GM23248 (cell line): ENCODE data around the gene ARID3B. TPM values are rescaled to one million over a fixed set of nuclear protein-coding genes. Genes with fewer than 3 reads are reported as not detected.

Experiments used
- DNase-seq: peaks from one replicate; pipeline ENCODE4 v3.0.0-alpha.2; 2015
- H2AFZ ChIP-seq: fragments of 200-600 bp; sonication (generic); 2 replicates; pipeline ENCODE4 v1.6.1; 2016; ENCODE audit warnings: antibody characterized with exemption
- H3F3A ChIP-seq: fragments of 200-600 bp; sonication (generic); 2 replicates; pipeline ENCODE4 v1.6.1; 2016; ENCODE audit warnings: mild to moderate bottlenecking, antibody characterized with exemption, mixed run types; ENCODE audit not compliant: insufficient read depth
- H3K27ac ChIP-seq: fragments of 200-600 bp; sonication (generic); 2 replicates; pipeline ENCODE4 v1.5.1; 2016; ENCODE audit warnings: mild to moderate bottlenecking
- H3K27me3 ChIP-seq: fragments of 200-600 bp; sonication (generic); replicated peaks from 2 replicates; pipeline ENCODE4 v1.6.1; 2016; ENCODE audit warnings: mild to moderate bottlenecking; ENCODE audit not compliant: insufficient read depth
- H3K36me3 ChIP-seq: fragments of 200-600 bp; sonication (generic); 2 replicates; pipeline ENCODE4 v1.6.1; 2016; ENCODE audit warnings: low read depth, mild to moderate bottlenecking
- H3K4me1 ChIP-seq: fragments of 200-600 bp; sonication (generic); 2 replicates; pipeline ENCODE4 v1.6.1; 2016; ENCODE audit warnings: mild to moderate bottlenecking; ENCODE audit not compliant: insufficient read depth
- H3K4me2 ChIP-seq: fragments of 200-600 bp; sonication (generic); one replicate; pipeline ENCODE4 v1.6.1; 2016; ENCODE audit warnings: mild to moderate bottlenecking; ENCODE audit not compliant: unreplicated experiment
- H3K4me3 ChIP-seq: fragments of 200-600 bp; sonication (generic); 2 replicates; pipeline ENCODE4 v1.5.1; 2016; ENCODE audit warnings: mild to moderate bottlenecking
- H3K79me2 ChIP-seq: fragments of 200-600 bp; sonication (generic); 2 replicates; pipeline ENCODE4 v1.6.1; 2016; ENCODE audit warnings: mild to moderate bottlenecking; ENCODE audit not compliant: insufficient read depth
- H3K9ac ChIP-seq: fragments of 200-600 bp; sonication (generic); 2 replicates; pipeline ENCODE4 v1.6.1; 2016; ENCODE audit warnings: mild to moderate bottlenecking
- H3K9me2 ChIP-seq: fragments of 200-600 bp; sonication (generic); 2 replicates; pipeline ENCODE4 v1.6.1; 2016; ENCODE audit warnings: mixed run types, mild to moderate bottlenecking, moderate library complexity; ENCODE audit not compliant: insufficient read depth
- H3K9me3 ChIP-seq: fragments of 200-600 bp; sonication (generic); one replicate; pipeline ENCODE4 v1.6.1; 2017; ENCODE audit warnings: low read depth
- H4K20me1 ChIP-seq: fragments of 200-600 bp; sonication (generic); 2 replicates; pipeline ENCODE4 v1.6.0; 2016; ENCODE audit not compliant: insufficient read depth
- EZH2 ChIP-seq: fragments of 200-600 bp; sonication (generic); IDR thresholded peaks from 2 replicates; pipeline ENCODE4 v1.6.1; 2018; ENCODE audit warnings: antibody characterized with exemption, mild to moderate bottlenecking; ENCODE audit not compliant: insufficient read depth, poor library complexity, severe bottlenecking
- EZH2phosphoT487 ChIP-seq: fragments of 200-600 bp; sonication (generic); IDR thresholded peaks from 2 replicates; pipeline ENCODE4 v1.6.1; 2018; ENCODE audit warnings: antibody characterized with exemption, moderate library complexity, mild to moderate bottlenecking, low read depth; ENCODE audit not compliant: insufficient read depth
- WGBS, 2 experiments: methylation state at CpG; one replicate each; pipeline ENCODE4 v1.1.6; 2015 to 2017; ENCODE audit warnings: low lambda C conversion rate in 2 of 2, low coverage in 1 of 2; ENCODE audit errors: missing lambda C conversion rate in 2 of 2; 5-methylcytosine and 5-hydroxymethylcytosine counted together
- in situ Hi-C: fragments of 300-500 bp; cut with MboI; formaldehyde crosslinking; loops from 2 replicates; pipeline ENCODE4 v1.15.0; 2020
- polyA plus RNA-seq: library from polyadenylated mRNA; unstranded; fragments of >200 nt; fragmentation: Nextera tagmentation; extraction: Ambion mirVana; gene quantifications from 2 replicates; pipeline ENCODE4 v1.2.1, GENCODE V29; 2016
- total RNA-seq: library from RNA; depleted of rRNA; stranded (reverse); fragments of >200 nt; shearing (Covaris generic); gene quantifications from 2 replicates; pipeline ENCODE4 v1.2.3, GENCODE V29; 2014

The ARID3B gene
- total and polyA plus RNA-seq, 2 experiments from 2014 or later: 2.1 to 4.9 TPM

DNA sequence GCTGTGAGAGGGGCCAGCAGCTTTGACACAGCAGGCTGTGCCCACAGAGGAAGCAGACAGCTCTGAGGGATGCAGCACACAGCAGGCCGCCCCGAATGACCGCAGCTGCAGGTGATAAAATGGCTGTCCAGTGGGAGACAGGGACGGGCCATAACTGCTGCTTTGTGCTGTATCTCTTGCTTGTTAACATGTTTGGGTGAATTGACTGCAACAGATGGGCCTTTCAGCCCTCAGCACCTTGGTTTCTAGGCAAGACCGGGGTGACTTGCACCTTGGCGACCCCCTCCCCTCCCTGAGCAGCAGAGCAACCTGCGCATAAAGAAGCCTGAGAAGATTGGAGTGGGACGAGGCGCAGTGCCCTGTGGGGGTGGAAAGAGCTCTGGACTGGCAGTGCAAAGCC lies 38.0 kb downstream of the ARID3B start:
- no peak for TF ChIP-seq EZH2
- no peak for TF ChIP-seq EZH2phosphoT487
- Histone ChIP-seq H3F3A (no peaks in the 10 kb centered on the region), H3K9me2 (no peaks in the 10 kb centered on the region), H3K36me3 (no peaks in the 10 kb centered on the region), H3K4me1 (no peaks in the 10 kb centered on the region), H3K4me3 (no peak overlapping the region), H3K9ac (no peak overlapping the region), H3K4me2 (no peak overlapping the region), H3K9me3 (no peaks in the 10 kb centered on the region), H2AFZ (no peak overlapping the region), H3K27me3 (no peaks in the 10 kb centered on the region), H3K27ac (no peak overlapping the region), H4K20me1 (no peaks in the 10 kb centered on the region), H3K79me2 (no peaks in the 10 kb centered on the region)
- in situ Hi-C loops: no loop called here
- DNase-seq: no peak
- whole genome bisulfite sequencing, 2 experiments: 97 to 98% methylated on average over 9 of the region's 9 CpGs

- Histone ChIP-seq H4K20me1 (no peaks in the 10 kb centered on the region), H2AFZ (no peak overlapping the region), H3K27ac (no peak overlapping the region), H3K9me3 (no peaks in the 10 kb centered on the region), H3K4me2 (no peak overlapping the region), H3K4me1 (no peaks in the 10 kb centered on the region), H3F3A (no peaks in the 10 kb centered on the region), H3K36me3 (no peaks in the 10 kb centered on the region), H3K79me2 (no peaks in the 10 kb centered on the region), H3K9me2 (no peaks in the 10 kb centered on the region), H3K9ac (no peak overlapping the region), H3K27me3 (no peaks in the 10 kb centered on the region), H3K4me3 (no peak overlapping the region)
- in situ Hi-C loops: no loop called here
- no peak for TF ChIP-seq EZH2phosphoT487
- no peak for TF ChIP-seq EZH2
- WGBS, 2 experiments: 95 to 99% methylated on average over 7 of the region's 7 CpGs
- DNase-seq: no peak
Measured at GRCh38 chr15:74580538-74581350, 39.7 kb downstream of the ARID3B start.

DNA sequence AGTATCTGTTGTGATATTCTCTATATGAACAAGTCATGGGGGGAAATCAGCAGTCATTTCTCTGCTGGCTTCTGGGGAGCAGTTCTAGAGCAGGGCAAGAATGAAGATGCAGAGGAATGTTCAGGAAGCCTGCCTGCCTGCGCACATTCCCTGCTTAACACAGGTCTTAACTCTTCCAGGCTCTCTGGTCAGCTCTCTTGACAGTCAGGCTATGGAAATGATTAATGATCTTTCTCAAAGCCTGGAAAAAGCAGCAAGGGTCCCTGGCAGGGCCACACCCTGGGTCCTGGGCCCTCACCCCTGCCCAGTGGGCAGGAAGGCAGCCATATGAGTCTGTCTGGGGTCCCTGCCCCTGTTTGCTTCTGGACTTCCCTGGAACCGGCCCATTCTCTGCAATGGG lies 43.2 kb downstream of the ARID3B start:
- H3K9me2 ChIP-seq: no peaks in the 10 kb centered on the region
- no peak overlapping the region for H3K4me3 ChIP-seq
- no peak for DNase-seq
- TF ChIP-seq EZH2 (no peak), EZH2phosphoT487 (no peak)
- no peak overlapping the region for H3K9ac ChIP-seq
- in situ Hi-C loops: no loop called here
- H3K9me3 ChIP-seq: no peaks in the 10 kb centered on the region
- H3K27ac ChIP-seq: no peak overlapping the region
- H3K36me3 ChIP-seq: no peaks in the 10 kb centered on the region
- no peak overlapping the region for H2AFZ ChIP-seq
- 90 to 100% methylated on average over 2 of the region's 2 CpGs for WGBS, 2 experiments
- no peaks in the 10 kb centered on the region for H3K27me3 ChIP-seq
- H3K79me2 ChIP-seq: no peaks in the 10 kb centered on the region
- no peaks in the 10 kb centered on the region for H4K20me1 ChIP-seq
- peaks cover 9% of the 10 kb centered on the region for H3K4me1 ChIP-seq
- H3F3A ChIP-seq: peaks cover 9% of the 10 kb centered on the region; the same call in 1 of the 2 replicates
- no peak overlapping the region for H3K4me2 ChIP-seq

- H3K27ac ChIP-seq: no peak overlapping the region
- H3K4me3 ChIP-seq: no peak overlapping the region
- H3K4me1 ChIP-seq: peaks cover 13% of the 10 kb centered on the region
- no peaks in the 10 kb centered on the region for H3K36me3 ChIP-seq
- no peaks in the 10 kb centered on the region for H3K79me2 ChIP-seq
- H3K27me3 ChIP-seq: no peaks in the 10 kb centered on the region
- in situ Hi-C loops: no loop called here
- H3F3A ChIP-seq: peaks cover 9% of the 10 kb centered on the region; the same call in 1 of the 2 replicates
- H2AFZ ChIP-seq: no peak overlapping the region
- H3K9ac ChIP-seq: no peak overlapping the region
- no peaks in the 10 kb centered on the region for H4K20me1 ChIP-seq
- WGBS, 2 experiments: 92% methylated on average over 4 of the region's 4 CpGs
- TF ChIP-seq EZH2 (no peak), EZH2phosphoT487 (no peak)
- no peak for DNase-seq
- no peaks in the 10 kb centered on the region for H3K9me3 ChIP-seq
- H3K9me2 ChIP-seq: no peaks in the 10 kb centered on the region
- H3K4me2 ChIP-seq: no peak overlapping the region
Measured at GRCh38 chr15:74584779-74585178, 43.8 kb downstream of the ARID3B start.
